SU-DHL-6 (cell line): Measurements from ENCODE around the gene IFNAR2.

Experiments used
- CTCF ChIP-seq: fragments of 200-600 bp; sonication (generic); IDR thresholded peaks from one replicate; pipeline ENCODE4 v1.5.1; 2017; ENCODE audit warnings: antibody characterized with exemption, mild to moderate bottlenecking, low read length, moderate library complexity; ENCODE audit not compliant: insufficient read depth, poor library complexity, severe bottlenecking
- EZH2phosphoT487 ChIP-seq: fragments of 200-600 bp; sonication (generic), shearing (Covaris generic); conservative IDR thresholded peaks from 2 replicates; pipeline ENCODE4 v1.6.1; 2018; ENCODE audit warnings: mild to moderate bottlenecking, antibody characterized with exemption, low read length, moderate library complexity, mixed read lengths

- TF ChIP-seq CTCF (no peak), EZH2phosphoT487 (no peak)
These were observed 33.2 kb downstream of the IFNAR2 start for GRCh38 chr21:33262921-33263320.
